Cerebellar cortex (tissue), 1 donor: ENCODE data around the gene TCF23.
"Not testable (repeated sequence)": the region's sequence is repeated elsewhere in the genome, so short reads cannot be mapped to it uniquely, and the experiment has no call there.

ENCODE experiments used
- DNase-seq: peaks from one replicate; pipeline ENCODE4 v3.0.0-alpha.2; 2015; ENCODE audit warnings: low spot score

Gene TCF23

DNA sequence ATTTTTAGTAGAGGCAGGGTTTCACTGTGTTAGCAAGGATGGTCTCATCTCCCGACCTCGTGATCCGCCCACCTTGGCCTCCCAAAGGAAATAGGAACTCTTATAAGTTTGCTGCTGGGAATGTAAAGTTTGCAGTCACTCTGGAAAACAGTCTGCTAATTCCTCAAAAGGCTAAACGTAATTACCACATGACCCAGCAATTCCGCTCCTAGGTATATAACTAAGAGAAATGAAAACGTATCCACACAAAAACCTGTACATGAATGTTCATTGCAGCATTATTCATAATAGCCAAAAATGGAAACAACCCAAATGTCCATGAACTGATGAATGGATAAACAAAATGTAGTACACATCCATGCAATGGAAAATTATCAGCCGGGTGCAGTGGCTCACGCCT lies 41.2 kb downstream of the TCF23 start:
- no peak for DNase-seq

DNA sequence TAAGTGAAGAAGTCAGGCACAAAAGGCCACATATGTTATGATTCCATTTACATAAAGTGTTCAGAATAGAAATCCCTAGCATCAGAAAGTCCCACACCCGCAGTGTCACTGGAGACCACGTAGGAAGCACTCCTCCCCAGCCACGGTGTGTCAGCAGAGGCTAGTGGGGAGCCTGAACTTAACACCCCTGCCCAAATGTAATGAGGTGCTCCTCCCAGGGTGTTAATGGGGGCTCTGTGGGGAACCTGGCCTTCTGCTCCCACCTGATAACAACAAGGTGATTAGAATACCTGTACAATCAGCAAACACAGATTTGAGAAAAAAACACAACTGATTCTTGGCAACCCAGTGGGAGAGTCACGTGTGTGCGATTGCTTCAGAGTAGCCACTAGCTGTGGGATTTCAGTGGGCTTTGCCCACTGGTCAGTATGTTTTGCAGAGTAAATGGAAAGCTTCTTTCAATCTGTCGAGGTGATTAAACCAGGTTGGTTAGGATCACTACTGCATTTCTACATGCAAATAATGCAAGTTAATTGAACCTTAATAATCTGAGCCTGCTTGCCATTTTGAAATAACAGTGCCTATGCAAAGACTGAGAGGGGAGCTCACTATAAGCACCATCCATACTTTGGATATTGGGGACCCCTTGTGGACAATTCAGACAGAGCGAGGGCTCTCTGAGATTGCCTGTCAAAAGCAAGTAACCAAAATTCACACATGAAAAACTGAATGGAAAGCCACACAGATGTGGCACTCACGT lies 42.4 kb downstream of the TCF23 start:
- peak; percentile 74 for DNase-seq

DNA sequence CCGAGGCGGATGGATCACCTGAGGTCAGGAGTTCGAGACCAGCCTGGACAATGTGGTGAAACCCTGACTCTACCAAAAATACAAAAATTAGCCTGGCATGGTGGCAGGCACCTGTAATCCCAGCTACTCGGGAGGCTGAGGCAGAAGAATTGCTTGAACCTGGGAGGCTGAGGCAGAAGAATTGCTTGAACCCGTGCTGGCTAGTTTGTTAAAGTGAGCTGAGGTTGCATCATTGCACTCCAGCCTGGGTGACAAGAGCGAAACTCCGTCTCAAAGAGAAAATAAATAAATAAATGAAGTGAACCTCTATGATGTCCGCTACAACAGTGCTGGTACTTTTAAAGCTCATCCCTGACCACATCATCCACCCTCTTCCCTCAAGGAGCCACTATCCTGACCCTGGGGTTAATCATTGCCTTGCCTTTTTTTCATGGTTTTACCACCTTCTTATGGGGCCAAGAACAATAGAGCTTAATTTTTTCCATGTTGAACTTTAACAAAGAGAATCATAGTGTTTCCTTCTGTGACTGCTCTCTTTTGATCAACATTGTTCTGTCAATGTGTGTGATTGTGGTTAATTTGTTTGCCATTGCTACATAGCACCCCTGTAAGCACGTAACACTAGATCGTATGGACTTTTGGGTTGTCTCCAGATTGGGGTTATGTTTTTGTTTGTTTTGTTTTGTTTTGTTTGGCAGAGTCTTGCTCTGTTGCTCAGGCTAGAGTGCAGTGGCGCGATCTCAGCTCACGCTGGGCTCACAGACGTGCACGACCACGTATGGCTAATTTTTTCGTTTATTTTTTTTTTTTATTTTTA lies 45.9 kb downstream of the TCF23 start:
- no peak for DNase-seq

GRCh38 chr2:27195799-27196198 lies 47.0 kb downstream of the TCF23 start:
- DNase-seq: not testable (repeated sequence)

DNA sequence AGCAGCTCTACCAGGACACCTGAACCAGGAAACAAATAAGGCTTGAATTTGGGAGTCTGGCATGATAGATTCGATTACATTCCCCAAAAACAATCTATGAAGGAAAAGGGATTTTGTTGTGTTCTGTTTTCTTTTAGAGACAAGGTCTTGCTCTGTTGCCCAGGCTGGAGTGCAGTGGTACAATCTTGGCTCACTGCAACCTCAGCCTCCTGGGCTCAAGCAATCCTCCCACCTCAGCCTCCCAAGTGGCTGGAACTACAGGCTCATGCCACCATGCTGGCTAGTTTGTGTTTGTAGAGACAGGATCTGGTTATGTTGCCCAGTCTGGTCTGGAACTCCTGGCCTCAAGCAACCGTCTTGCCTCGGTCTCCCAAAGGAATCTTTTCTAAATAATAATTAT lies 49.3 kb downstream of the TCF23 start:
- not testable (repeated sequence) for DNase-seq

DNA sequence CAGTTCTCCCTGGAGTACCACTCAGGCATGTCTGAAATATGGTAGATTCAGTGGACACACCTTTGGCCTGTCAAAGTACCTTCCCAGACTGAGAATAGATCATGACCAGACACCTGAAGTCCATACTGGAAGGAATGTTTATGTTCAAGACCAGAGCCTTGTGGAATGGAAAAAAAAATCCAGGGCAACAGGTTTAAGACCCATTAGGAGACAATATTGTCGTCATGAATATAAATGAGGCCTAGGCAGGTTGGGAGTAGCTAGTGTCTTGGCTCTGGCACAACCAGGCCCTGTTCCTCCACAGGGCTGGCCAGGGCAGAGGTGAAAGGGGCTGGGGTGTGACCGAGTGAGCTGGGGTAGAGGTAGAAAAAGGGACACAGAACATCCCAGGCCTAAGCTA lies 49.8 kb downstream of the TCF23 start:
- no peak for DNase-seq

DNA sequence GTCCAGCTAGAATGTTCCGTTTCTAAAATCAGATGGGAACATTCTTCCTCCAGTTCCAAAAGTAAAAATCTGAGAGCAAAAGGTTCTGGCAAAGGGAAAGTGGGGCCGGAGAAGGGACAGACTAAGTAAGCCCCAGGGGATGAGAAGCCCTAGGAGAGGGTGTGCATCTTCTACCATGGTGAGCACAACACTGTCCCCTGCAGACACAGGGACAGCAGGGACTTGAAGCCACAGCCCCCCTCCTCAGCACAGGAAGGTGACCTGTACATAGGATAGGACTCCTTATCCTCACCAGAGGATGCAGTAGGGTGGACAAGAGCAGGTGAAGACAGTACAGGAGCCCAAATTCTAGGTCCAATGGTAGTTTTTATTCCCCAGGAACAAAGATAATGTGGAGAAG lies 50.4 kb downstream of the TCF23 start:
- no peak for DNase-seq

DNA sequence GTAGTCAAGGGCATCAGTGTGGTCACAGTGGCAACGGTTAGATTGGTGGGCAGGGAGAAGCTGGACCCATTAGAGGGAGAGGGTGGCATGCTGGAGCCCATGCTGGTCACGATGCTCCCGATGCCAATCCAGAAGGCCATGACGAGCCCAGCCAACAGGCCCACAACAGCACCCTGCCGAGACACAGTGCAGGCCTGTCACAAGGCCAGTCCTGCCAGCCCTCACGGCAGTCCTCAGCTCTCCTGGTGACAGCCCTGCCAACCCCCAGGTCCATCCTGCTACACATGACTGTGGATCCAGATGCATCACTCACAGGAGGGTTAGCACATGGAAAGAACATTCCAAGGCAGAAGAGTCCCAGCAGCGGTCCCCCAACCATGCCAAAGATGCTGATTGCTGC lies 52.9 kb downstream of the TCF23 start:
- DNase-seq: no peak

GRCh38 chr2:27202854-27203253 lies 54.0 kb downstream of the TCF23 start:
- no peak for DNase-seq

- DNase-seq: no peak
Observed at GRCh38 chr2:27203741-27204140, 54.9 kb downstream of the TCF23 start.

- no peak for DNase-seq
Observed at GRCh38 chr2:27204566-27204965, 55.8 kb downstream of the TCF23 start.

DNA sequence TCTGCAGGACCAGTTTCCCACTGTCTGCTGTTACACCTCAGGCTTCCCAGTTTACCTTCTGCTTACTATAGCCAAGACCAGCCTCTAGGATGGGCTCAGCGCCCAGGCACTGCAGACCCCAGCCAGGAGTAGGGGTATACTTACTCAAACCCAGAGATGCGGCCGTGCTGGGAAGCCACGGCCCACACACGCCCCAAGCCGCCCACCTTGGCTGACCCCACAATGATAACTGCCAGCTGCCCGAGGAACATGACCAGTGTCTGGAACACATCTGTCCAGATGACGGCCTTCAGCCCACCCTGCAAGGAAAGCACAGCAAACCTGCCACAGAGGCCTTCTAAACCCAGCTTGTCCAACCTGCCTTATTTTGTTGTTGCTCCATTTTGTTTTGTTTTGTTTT lies 56.4 kb downstream of the TCF23 start:
- no peak for DNase-seq

DNA sequence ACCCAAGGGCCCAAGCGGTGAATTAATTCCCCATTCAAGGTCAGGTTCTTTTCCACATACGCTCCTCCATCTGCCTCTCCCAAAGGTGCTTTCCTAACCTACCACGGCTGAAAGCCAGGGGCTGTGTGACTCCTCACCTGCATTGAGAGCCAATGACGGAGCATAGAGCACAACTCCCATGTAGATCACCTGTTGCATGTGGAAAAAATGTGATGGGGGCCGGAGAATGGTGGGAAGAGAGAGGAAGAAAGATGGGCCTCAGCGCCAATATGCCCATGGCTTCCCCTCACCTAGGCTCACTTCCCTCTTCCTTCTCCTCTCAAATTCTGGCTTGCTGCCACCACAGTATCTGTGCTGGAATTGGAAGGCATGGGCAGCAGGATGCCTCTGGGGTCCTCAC lies 57.5 kb downstream of the TCF23 start:
- DNase-seq: no peak
